ENCODE results near the gene PDS5A. TPM values are rescaled to one million over a fixed set of nuclear protein-coding genes. Genes with fewer than 3 reads are reported as not detected.
A peak's percentile ranks its signal among the peaks of the same experiment; 100 is the strongest.
"Not testable (repeated sequence)": the region's sequence is repeated elsewhere in the genome, so short reads cannot be mapped to it uniquely, and the experiment has no call there.

The PDS5A gene, protein sequence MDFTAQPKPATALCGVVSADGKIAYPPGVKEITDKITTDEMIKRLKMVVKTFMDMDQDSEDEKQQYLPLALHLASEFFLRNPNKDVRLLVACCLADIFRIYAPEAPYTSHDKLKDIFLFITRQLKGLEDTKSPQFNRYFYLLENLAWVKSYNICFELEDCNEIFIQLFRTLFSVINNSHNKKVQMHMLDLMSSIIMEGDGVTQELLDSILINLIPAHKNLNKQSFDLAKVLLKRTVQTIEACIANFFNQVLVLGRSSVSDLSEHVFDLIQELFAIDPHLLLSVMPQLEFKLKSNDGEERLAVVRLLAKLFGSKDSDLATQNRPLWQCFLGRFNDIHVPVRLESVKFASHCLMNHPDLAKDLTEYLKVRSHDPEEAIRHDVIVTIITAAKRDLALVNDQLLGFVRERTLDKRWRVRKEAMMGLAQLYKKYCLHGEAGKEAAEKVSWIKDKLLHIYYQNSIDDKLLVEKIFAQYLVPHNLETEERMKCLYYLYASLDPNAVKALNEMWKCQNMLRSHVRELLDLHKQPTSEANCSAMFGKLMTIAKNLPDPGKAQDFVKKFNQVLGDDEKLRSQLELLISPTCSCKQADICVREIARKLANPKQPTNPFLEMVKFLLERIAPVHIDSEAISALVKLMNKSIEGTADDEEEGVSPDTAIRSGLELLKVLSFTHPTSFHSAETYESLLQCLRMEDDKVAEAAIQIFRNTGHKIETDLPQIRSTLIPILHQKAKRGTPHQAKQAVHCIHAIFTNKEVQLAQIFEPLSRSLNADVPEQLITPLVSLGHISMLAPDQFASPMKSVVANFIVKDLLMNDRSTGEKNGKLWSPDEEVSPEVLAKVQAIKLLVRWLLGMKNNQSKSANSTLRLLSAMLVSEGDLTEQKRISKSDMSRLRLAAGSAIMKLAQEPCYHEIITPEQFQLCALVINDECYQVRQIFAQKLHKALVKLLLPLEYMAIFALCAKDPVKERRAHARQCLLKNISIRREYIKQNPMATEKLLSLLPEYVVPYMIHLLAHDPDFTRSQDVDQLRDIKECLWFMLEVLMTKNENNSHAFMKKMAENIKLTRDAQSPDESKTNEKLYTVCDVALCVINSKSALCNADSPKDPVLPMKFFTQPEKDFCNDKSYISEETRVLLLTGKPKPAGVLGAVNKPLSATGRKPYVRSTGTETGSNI (N-terminal part only)
- total RNA-seq (10 to 100 TPM; 22.9 to 36.2 (median 31.0) TPM), polyA plus RNA-seq (10 to 100 TPM; 12.6 to 17.4 TPM)
- long read RNA-seq, donor 1, full-length matches to known transcripts, result 19 of 42 reads
- long read RNA-seq, donor 1, partial matches to known transcripts, result 13 of 42 reads
- long read RNA-seq, donor 1, other reads (novel, unspliced or antisense), result 10 of 42 reads
- long read RNA-seq, donor 2, full-length matches to known transcripts, result 32 of 52 reads
- long read RNA-seq, donor 2, partial matches to known transcripts, result 11 of 52 reads
- long read RNA-seq, donor 2, other reads (novel, unspliced or antisense), result 9 of 52 reads
- long read RNA-seq, donor 3, full-length matches to known transcripts, result 7 of 31 reads
- long read RNA-seq, donor 3, partial matches to known transcripts, result 16 of 31 reads
- long read RNA-seq, donor 3, other reads (novel, unspliced or antisense), result 8 of 31 reads

- Histone ChIP-seq H3K9me3 (no peaks in the 10 kb centered on the region), H3K36me3 (peaks cover 0 to 34% (median 9%) of the 10 kb centered on the region in 9 donors), H3K4me3 (peak within 1 kb of the TSS; percentile 72 to 98 (median 93)), H3K27ac (peak within 1 kb of the TSS; percentile 84 to 96 (median 94)), H3K27me3 (no peaks in the 10 kb centered on the region), H3K4me1 (peaks cover 0 to 34% (median 20%) of the 10 kb centered on the region in 9 donors)
- TF ChIP-seq, protein P1, sequence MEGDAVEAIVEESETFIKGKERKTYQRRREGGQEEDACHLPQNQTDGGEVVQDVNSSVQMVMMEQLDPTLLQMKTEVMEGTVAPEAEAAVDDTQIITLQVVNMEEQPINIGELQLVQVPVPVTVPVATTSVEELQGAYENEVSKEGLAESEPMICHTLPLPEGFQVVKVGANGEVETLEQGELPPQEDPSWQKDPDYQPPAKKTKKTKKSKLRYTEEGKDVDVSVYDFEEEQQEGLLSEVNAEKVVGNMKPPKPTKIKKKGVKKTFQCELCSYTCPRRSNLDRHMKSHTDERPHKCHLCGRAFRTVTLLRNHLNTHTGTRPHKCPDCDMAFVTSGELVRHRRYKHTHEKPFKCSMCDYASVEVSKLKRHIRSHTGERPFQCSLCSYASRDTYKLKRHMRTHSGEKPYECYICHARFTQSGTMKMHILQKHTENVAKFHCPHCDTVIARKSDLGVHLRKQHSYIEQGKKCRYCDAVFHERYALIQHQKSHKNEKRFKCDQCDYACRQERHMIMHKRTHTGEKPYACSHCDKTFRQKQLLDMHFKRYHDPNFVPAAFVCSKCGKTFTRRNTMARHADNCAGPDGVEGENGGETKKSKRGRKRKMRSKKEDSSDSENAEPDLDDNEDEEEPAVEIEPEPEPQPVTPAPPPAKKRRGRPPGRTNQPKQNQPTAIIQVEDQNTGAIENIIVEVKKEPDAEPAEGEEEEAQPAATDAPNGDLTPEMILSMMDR (IDR thresholded peaks at IDR 0.05), result peak; percentile 74 to 95 (median 87)
- peak; percentile 86 to 92 for DNase-seq
- ATAC-seq, result peak; percentile 89 to 93 (median 91)
- intact Hi-C loops (cut with DNase I), result loop anchor here (1.0 to 10.0 kb wide), 18 partner anchors 53 to 510 kb away; partner anchors contain the start of genes UGDH (in 4 of the 10), N4BP2 (in 3 of the 10), SMIM14 (in 3 of the 10) and UBE2K (in 2 of the 10)
- 1% methylated on average over 81 to 109 of the region's 117 CpGs for WGBS, 2 donors
Observed at GRCh38 chr4:39977489-39978377, at the start of gene PDS5A. TSS of gene PDS5A (minus strand) at chr4:39977911. CDS start at chr4:39976577, 1,334 bp downstream.

DNA sequence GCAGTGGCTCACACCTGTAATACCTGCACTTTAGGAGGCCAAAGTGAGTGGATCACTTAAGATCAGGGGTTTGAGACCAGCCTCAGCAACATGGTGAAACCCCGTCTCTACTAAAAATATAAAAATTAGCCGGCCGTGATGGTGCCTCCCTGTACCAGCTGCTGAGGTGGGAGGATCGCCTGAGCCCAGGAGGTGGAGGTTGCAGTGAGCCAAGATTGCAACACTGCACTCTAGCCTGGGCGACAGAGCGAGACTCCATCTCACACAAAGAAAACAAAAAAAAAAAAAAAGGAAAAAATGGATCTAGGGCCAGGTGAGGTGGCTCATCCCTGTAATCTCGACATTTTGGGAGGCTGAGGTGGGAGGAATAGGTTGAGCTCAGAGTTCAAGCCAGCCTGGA lies 46.3 kb upstream of the PDS5A start:
- H3K4me3 ChIP-seq; ATAC-seq; H3K4me1 ChIP-seq; H3K36me3 ChIP-seq; DNase-seq; intact Hi-C loops (cut with DNase I); H3K9me3 ChIP-seq; H3K27ac ChIP-seq; H3K27me3 ChIP-seq: not testable (repeated sequence)
- WGBS, 2 donors, result 86 to 90% methylated on average over 7 of the region's 7 CpGs

- H3K4me1 ChIP-seq; DNase-seq; ATAC-seq; H3K27me3 ChIP-seq; H3K27ac ChIP-seq; H3K36me3 ChIP-seq; intact Hi-C loops (cut with DNase I); H3K4me3 ChIP-seq; H3K9me3 ChIP-seq: not testable (repeated sequence)
- WGBS, 2 donors, result 93 to 95% methylated on average over 7 of the region's 7 CpGs
Observed at GRCh38 chr4:40021116-40021515, 43.4 kb upstream of the PDS5A start.

DNA sequence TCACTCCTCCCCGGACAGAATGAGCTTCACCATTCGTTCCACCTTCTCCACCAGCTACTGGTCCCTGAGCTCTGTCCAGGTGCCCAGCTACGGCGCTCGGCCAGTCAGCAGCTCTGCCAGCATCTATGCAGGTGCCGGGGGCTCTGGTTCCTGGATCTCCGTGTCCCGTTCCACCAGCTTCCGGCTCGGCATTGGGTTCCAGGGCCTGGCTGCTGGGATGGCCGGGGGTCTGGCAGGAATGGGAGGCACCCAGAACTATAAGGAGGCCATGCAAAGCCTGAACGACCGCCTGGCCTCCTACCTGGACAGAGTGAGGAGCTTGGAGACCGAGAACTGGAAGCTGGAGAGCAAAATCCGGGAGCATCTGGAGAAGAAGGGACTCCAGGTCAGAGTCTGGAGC lies 42.5 kb upstream of the PDS5A start:
- WGBS, 2 donors, result 93 to 95% methylated on average over 15 of the region's 15 CpGs

More for the DNA sequence above, 42.5 kb upstream of the PDS5A start:
- no peaks in the 10 kb centered on the region for H3K9me3 ChIP-seq
- DNase-seq (no peak), ATAC-seq (no peak)
- H3K27ac ChIP-seq, result no peak overlapping the region
- no peak overlapping the region for H3K4me3 ChIP-seq
- H3K27me3 ChIP-seq, result no peaks in the 10 kb centered on the region
- TF ChIP-seq, protein P1 (IDR thresholded peaks at IDR 0.05), result no peak
- no peaks in the 10 kb centered on the region for H3K36me3 ChIP-seq
- H3K4me1 ChIP-seq, result no peaks in the 10 kb centered on the region
- intact Hi-C loops (cut with DNase I), result no loop called here
